PFSK-1 (cell line): ENCODE results near the gene MFRP.

Source experiments
- FOXP2 ChIP-seq: optimal IDR thresholded peaks from 2 replicates; pipeline ENCODE3; 2011; ENCODE audit warnings: borderline replicate concordance, control low read depth, inconsistent platforms; ENCODE audit not compliant: insufficient read depth; ENCODE audit errors: extremely low read length, extremely low read depth
- POLR2AphosphoS5 ChIP-seq: IDR thresholded peaks from 2 replicates; pipeline ENCODE4 v1.6.1; 2012; ENCODE audit warnings: low read depth, mild to moderate bottlenecking, control low read depth, low read length, moderate library complexity
- REST ChIP-seq, 2 experiments: IDR thresholded peaks; 2 replicates each; pipeline versions ENCODE4 v1.6.1 to v1.8.0; 2011 to 2012; ENCODE audit warnings: low read depth in 2 of 2, low read length in 2 of 2, control low read depth in 1 of 2, inconsistent platforms in 1 of 2, mild to moderate bottlenecking in 1 of 2, moderate library complexity in 1 of 2; ENCODE audit not compliant: insufficient read depth in 1 of 2
- SIN3A ChIP-seq: IDR thresholded peaks from 2 replicates; pipeline ENCODE4 v1.6.1; 2012; ENCODE audit warnings: mild to moderate bottlenecking, low read length, moderate library complexity, borderline replicate concordance; ENCODE audit not compliant: insufficient read depth
- TAF1 ChIP-seq: IDR thresholded peaks from 2 replicates; pipeline ENCODE4 v1.6.1; 2012; ENCODE audit warnings: low read length, control low read depth, borderline replicate concordance; ENCODE audit not compliant: insufficient read depth

The MFRP gene

DNA sequence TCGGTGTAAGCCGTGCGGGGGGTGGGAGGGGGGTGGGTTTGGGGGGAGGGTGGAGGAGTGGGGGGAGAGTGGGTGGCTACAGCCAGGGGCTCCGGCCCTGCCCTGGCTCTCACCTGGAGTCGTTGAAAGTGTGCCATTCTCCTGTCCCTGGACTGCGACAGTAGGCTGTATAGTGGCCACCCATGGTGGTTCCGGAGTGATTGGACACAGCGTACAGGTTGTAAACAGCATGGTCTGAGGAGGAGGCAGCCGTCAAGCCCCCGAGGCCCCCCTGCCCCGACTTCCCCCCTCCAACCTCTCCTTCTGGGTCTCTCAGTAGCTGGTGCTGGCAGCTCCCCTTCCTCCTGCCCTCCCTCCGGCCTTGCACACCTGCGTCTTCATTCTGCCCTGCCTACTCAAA, 10.6 kb upstream of the MFRP start:
- TF ChIP-seq REST (IDR thresholded peaks at IDR 0.05; ENCODE audit: insufficient read depth in 1 of 2, low read depth in 2 of 2, low read length in 2 of 2), result no peak

GRCh38 chr11:119356349-119357031, 10.0 kb upstream of the MFRP start:
- peak; percentile 84 for TF ChIP-seq FOXP2
- no peak for TF ChIP-seq SIN3A
- TF ChIP-seq REST (IDR thresholded peaks at IDR 0.05; ENCODE audit: insufficient read depth in 1 of 2, low read depth in 2 of 2, low read length in 2 of 2), result no peak

- TF ChIP-seq REST (IDR thresholded peaks at IDR 0.05; ENCODE audit: insufficient read depth in 1 of 2, low read depth in 2 of 2, low read length in 2 of 2) (no peak), TAF1 (no peak), POLR2AphosphoS5 (no peak), FOXP2 (no peak), SIN3A (no peak)
Observed at GRCh38 chr11:119355091-119355843, 8.8 kb upstream of the MFRP start.

GRCh38 chr11:119352857-119353260, 6.4 kb upstream of the MFRP start:
- TF ChIP-seq REST (IDR thresholded peaks at IDR 0.05; ENCODE audit: insufficient read depth in 1 of 2, low read depth in 2 of 2, low read length in 2 of 2) (no peak), SIN3A (no peak), POLR2AphosphoS5 (no peak), FOXP2 (no peak), TAF1 (no peak)
